Thymus (tissue), 11 donors: ENCODE measurements around the gene ARFIP2. TPM values are rescaled to one million over a fixed set of nuclear protein-coding genes. Genes with fewer than 3 reads are reported as not detected.

Experiments
- DNase-seq, 9 donors: peaks; one replicate each; pipeline ENCODE4 v3.0.0-alpha.2; 2013; ENCODE audit warnings: low spot score in 9 of 9, low read depth in 6 of 9, missing footprints in 1 of 9
- H3K27ac ChIP-seq, 2 donors: one replicate each; pipeline ENCODE4 v1.5.1; 2013; ENCODE audit warnings: control low read depth in 1 of 2, low read depth in 1 of 2, low read length in 1 of 2, mild to moderate bottlenecking in 1 of 2, moderate library complexity in 1 of 2
- H3K27me3 ChIP-seq, 2 donors: one replicate each; pipeline ENCODE4 v1.5.1; 2013; ENCODE audit warnings: low read length in 1 of 2; ENCODE audit not compliant: control insufficient read depth in 2 of 2, insufficient read depth in 1 of 2
- H3K36me3 ChIP-seq, 2 donors: one replicate each; pipeline ENCODE4 v1.5.1; 2013; ENCODE audit warnings: low read length in 1 of 2, mild to moderate bottlenecking in 1 of 2, moderate library complexity in 1 of 2; ENCODE audit not compliant: control insufficient read depth in 2 of 2, insufficient read depth in 2 of 2
- H3K4me1 ChIP-seq, 2 donors: one replicate each; pipeline ENCODE4 v1.5.1; 2013; ENCODE audit warnings: low read length in 2 of 2; ENCODE audit not compliant: control insufficient read depth in 2 of 2, insufficient read depth in 2 of 2
- H3K4me3 ChIP-seq, 2 donors: one replicate each; pipeline ENCODE4 v1.5.1; 2013; ENCODE audit warnings: low read length in 2 of 2, control low read depth in 1 of 2, mild to moderate bottlenecking in 1 of 2
- H3K9me3 ChIP-seq, 2 donors: one replicate each; pipeline ENCODE4 v1.5.1; 2013; ENCODE audit warnings: low read length in 1 of 2, mild to moderate bottlenecking in 1 of 2; ENCODE audit not compliant: control insufficient read depth in 2 of 2, insufficient read depth in 1 of 2
- WGBS: extraction: QIAGEN DNeasy Blood & Tissue Kit; methylation state at CpG from one replicate; pipeline ENCODE4 v1.1.7; 2013; 5-methylcytosine and 5-hydroxymethylcytosine counted together
- polyA plus RNA-seq: library from polyadenylated mRNA; stranded (reverse); fragments of 200-250 nt; gene quantifications from one replicate; pipeline ENCODE4 v1.2.3, GENCODE V29; 2013
- total RNA-seq: library from RNA; stranded (reverse); fragments of 120-200 nt; gene quantifications from one replicate; pipeline ENCODE4 v1.2.4, GENCODE V29; 2013
- donor health status: healthy.

ARFIP2 gene
- total and polyA plus RNA-seq, 2 donors, result 27.4 to 40.7 TPM

- Histone ChIP-seq H3K4me3 (no peak overlapping the region), H3K36me3 (peaks cover 0 to 20% of the 10 kb centered on the region in 2 donors), H3K4me1 (no peaks in the 10 kb centered on the region), H3K9me3 (no peaks in the 10 kb centered on the region), H3K27ac (no peak overlapping the region), H3K27me3 (no peaks in the 10 kb centered on the region)
- WGBS, result 98% methylated on average over 26 of the region's 26 CpGs
- no peak for DNase-seq
Measured at GRCh38 chr11:6457581-6458320, 23.4 kb downstream of the ARFIP2 start.

- H3K9me3 ChIP-seq, result no peaks in the 10 kb centered on the region
- no peaks in the 10 kb centered on the region for H3K4me1 ChIP-seq
- DNase-seq, result no peak
- peaks cover under 1 to 20% of the 10 kb centered on the region in 2 donors for H3K36me3 ChIP-seq
- no peak overlapping the region for H3K4me3 ChIP-seq
- no peak overlapping the region for H3K27ac ChIP-seq
- WGBS, result 98% methylated on average over 56 of the region's 56 CpGs
- H3K27me3 ChIP-seq, result no peaks in the 10 kb centered on the region
Measured at GRCh38 chr11:6456361-6457073, 24.6 kb downstream of the ARFIP2 start.

- 92% methylated on average over 2 of the region's 2 CpGs for WGBS
- H3K27ac ChIP-seq, result no peak overlapping the region
Measured at GRCh38 chr11:6455070-6455469, 26.1 kb downstream of the ARFIP2 start.

GRCh38 chr11:6453152-6453551, 28.0 kb downstream of the ARFIP2 start:
- WGBS, result 98% methylated on average over 2 of the region's 2 CpGs
- H3K27ac ChIP-seq, result no peak overlapping the region
- no peaks in the 10 kb centered on the region for H3K9me3 ChIP-seq
- H3K4me3 ChIP-seq, result no peak overlapping the region
- no peaks in the 10 kb centered on the region for H3K4me1 ChIP-seq
- DNase-seq, result no peak
- peaks cover 4 to 20% of the 10 kb centered on the region in 2 donors for H3K36me3 ChIP-seq
- no peaks in the 10 kb centered on the region for H3K27me3 ChIP-seq

More at GRCh38 chr11:6455070-6455469, 26.1 kb downstream of the ARFIP2 start:
- H3K27me3 ChIP-seq, result no peaks in the 10 kb centered on the region
- DNase-seq, result no peak
- no peaks in the 10 kb centered on the region for H3K9me3 ChIP-seq
- no peak overlapping the region for H3K4me3 ChIP-seq
- H3K36me3 ChIP-seq, result peaks cover 4 to 20% of the 10 kb centered on the region in 2 donors
- no peaks in the 10 kb centered on the region for H3K4me1 ChIP-seq

DNA sequence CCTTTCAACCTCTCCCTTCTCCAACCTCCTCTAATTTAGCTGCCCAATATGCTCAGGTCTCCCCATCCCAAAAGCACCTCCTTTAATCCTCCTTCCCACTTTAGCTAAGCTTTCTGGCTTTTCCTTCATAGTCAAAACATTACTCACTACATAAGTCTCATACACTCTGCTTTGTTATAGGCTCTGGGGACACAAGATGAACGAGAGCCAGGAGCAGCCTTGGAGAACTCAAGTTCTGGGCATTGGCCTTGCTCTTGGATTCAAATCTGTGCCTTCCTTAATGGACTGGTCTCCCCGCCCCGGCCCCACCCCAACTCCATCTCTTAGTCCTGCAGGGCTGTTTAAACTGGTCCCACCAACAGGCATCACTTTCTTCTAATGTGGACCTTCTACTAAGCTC, 28.9 kb downstream of the ARFIP2 start:
- WGBS, result 95% methylated on average over 3 of the region's 3 CpGs
- Histone ChIP-seq H3K4me3 (no peak overlapping the region), H3K4me1 (no peaks in the 10 kb centered on the region), H3K27ac (no peak overlapping the region), H3K36me3 (peaks cover 4 to 18% of the 10 kb centered on the region in 2 donors), H3K9me3 (no peaks in the 10 kb centered on the region), H3K27me3 (no peaks in the 10 kb centered on the region)
- DNase-seq, result no peak

GRCh38 chr11:6448574-6448973, 32.6 kb downstream of the ARFIP2 start:
- Histone ChIP-seq H3K9me3 (no peaks in the 10 kb centered on the region), H3K27ac (no peak overlapping the region), H3K36me3 (peaks cover 0 to 4% of the 10 kb centered on the region in 2 donors), H3K4me1 (peaks cover 0 to under 1% of the 10 kb centered on the region in 2 donors), H3K4me3 (no peak overlapping the region), H3K27me3 (no peaks in the 10 kb centered on the region)
- 100% methylated on average over 3 of the region's 3 CpGs for WGBS
- no peak for DNase-seq

- no peaks in the 10 kb centered on the region for H3K36me3 ChIP-seq
- H3K9me3 ChIP-seq, result no peaks in the 10 kb centered on the region
- no peak overlapping the region for H3K27ac ChIP-seq
- peak; percentile 33 to 76 (median 52) for DNase-seq
- no peak overlapping the region for H3K4me3 ChIP-seq
- H3K27me3 ChIP-seq, result no peaks in the 10 kb centered on the region
- 28% methylated on average over 5 of the region's 5 CpGs for WGBS
- H3K4me1 ChIP-seq, result peaks cover 8 to 22% of the 10 kb centered on the region in 2 donors
Measured at GRCh38 chr11:6443269-6444003, 37.7 kb downstream of the ARFIP2 start.

GRCh38 chr11:6442441-6442840, 38.7 kb downstream of the ARFIP2 start:
- no peak overlapping the region for H3K27ac ChIP-seq
- 97% methylated on average over 4 of the region's 4 CpGs for WGBS
- H3K36me3 ChIP-seq, result no peaks in the 10 kb centered on the region
- no peak overlapping the region for H3K4me3 ChIP-seq
- H3K4me1 ChIP-seq, result peaks cover 13 to 31% of the 10 kb centered on the region in 2 donors
- H3K9me3 ChIP-seq, result no peaks in the 10 kb centered on the region
- DNase-seq, result no peak
- no peaks in the 10 kb centered on the region for H3K27me3 ChIP-seq

- peaks cover 14 to 31% of the 10 kb centered on the region in 2 donors for H3K4me1 ChIP-seq
- WGBS, result 97% methylated on average over 3 of the region's 3 CpGs
- H3K9me3 ChIP-seq, result no peaks in the 10 kb centered on the region
- H3K27ac ChIP-seq, result no peak within 1 kb of the TSS
- no peak for DNase-seq
- H3K36me3 ChIP-seq, result no peaks in the 10 kb centered on the region
- no peaks in the 10 kb centered on the region for H3K27me3 ChIP-seq
- H3K4me3 ChIP-seq, result no peak within 1 kb of the TSS
Measured at GRCh38 chr11:6440906-6441358, 40.2 kb downstream of the ARFIP2 start, which contains the start of gene HPX. Gene HPX (minus strand): TSS chr11:6440987. CDS start chr11:6440963, 24 bp downstream.
